NCI-H345 treated with DMSO at 0.1 percent for 48 hours (cell line): ENCODE data around the gene CTSD.

Experiments used
- DNase-seq: peaks from one replicate; lab custom pipeline; 2025; ENCODE audit not compliant: unreplicated experiment; lab: John Stamatoyannopoulos, UW

CTSD gene

DNA sequence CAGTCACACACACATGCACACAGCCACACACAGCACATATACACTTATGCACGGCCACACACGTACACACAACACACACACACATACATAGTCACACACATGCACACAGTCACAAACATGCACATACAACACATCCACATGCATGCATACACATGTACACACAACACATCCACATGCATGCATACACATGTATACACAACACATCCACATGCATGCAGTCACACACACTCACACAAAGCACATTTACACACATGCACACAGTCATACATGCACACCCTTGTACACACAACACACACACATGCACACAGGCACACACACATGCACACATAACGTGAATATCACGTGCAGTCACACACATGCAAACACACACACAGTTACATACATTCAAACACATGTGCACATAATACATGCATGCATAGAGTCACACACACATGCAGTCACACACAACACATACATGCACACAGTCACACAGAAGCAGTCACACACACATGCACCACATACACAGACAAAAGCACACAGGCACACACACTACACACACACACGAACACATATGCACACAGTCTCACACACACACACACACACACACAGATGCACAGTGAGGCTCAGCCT lies 32.2 kb downstream of the CTSD start:
- DNase-seq: no peak

- no peak for DNase-seq
Observed at GRCh38 chr11:1730059-1730629, 33.6 kb downstream of the CTSD start.

DNA sequence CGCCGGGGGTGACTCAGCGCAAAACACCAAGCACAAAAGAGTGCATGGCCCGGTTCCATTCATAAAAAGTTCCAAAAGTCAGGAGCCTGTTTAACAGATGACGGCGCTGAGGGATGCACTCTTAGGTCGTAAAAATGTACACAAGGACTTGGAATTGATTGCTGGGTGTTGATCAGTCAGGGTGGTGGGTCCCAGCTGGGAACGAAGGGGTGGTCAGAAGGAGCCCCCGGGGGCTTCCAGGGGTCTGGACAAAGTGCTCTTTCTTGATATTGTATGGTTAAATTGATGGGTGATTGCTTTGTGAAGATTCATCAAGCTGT lies 34.1 kb downstream of the CTSD start:
- no peak for DNase-seq

GRCh38 chr11:1728931-1729691 lies 34.6 kb downstream of the CTSD start:
- DNase-seq: no peak

- DNase-seq: no peak
Observed at GRCh38 chr11:1728301-1728700, 35.4 kb downstream of the CTSD start.

GRCh38 chr11:1727861-1728260 lies 35.9 kb downstream of the CTSD start:
- DNase-seq: no peak

DNA sequence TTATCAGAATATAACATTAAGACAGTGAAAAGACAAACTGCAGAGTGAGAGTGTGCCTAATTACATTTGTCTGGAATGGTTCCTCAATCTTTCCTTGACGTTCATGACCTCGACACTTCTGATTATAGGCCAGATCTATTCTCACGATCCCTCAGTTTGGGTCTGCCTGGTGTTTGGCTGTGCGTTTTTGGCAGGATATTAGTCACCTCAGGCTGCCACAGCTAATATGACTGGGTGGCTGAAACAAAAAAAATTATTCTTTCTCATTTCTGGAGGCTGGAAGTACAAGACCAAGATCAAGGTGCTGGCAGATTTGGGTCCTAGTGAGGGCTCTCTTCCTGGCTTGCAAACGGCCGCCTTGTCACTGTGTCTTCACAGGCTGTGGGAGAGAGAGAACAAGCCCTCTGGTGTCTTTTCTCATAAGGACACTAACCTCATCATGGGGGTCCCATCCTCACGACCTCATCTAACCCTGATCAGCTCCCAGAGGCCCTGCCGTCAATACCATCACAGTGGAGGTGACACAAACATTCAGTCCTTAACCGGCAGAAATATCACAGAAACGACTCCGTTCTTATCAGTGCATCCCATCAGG lies 36.5 kb downstream of the CTSD start:
- DNase-seq: no peak

- no peak for DNase-seq
Observed at GRCh38 chr11:1719781-1720180, 43.9 kb downstream of the CTSD start.

- DNase-seq: no peak
Observed at GRCh38 chr11:1718326-1718725, 45.4 kb downstream of the CTSD start.

- no peak for DNase-seq
Observed at GRCh38 chr11:1717745-1718144, 46.0 kb downstream of the CTSD start.

GRCh38 chr11:1714908-1715885 lies 48.5 kb downstream of the CTSD start:
- no peak for DNase-seq

GRCh38 chr11:1708716-1709115 lies 55.0 kb downstream of the CTSD start:
- no peak for DNase-seq

DNA sequence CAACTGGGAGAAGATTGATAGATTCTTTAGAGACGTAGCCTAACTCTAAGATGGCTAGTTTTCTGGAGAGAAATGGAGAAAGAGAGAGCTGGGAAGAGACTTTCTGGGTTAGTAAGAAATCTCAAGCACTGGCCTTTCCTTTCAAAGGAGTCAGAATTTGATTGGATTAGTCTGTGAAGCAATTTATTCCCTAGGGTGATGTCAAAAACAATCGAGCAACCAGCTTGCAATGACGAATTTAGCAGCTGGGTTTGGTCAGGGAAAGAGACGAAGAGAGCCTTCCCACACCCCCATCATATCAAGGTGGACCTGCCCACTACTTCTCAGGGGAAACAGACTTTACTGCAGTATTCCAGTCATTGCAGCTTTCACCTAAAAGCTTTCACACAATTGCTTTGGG lies 56.0 kb downstream of the CTSD start:
- no peak for DNase-seq

DNA sequence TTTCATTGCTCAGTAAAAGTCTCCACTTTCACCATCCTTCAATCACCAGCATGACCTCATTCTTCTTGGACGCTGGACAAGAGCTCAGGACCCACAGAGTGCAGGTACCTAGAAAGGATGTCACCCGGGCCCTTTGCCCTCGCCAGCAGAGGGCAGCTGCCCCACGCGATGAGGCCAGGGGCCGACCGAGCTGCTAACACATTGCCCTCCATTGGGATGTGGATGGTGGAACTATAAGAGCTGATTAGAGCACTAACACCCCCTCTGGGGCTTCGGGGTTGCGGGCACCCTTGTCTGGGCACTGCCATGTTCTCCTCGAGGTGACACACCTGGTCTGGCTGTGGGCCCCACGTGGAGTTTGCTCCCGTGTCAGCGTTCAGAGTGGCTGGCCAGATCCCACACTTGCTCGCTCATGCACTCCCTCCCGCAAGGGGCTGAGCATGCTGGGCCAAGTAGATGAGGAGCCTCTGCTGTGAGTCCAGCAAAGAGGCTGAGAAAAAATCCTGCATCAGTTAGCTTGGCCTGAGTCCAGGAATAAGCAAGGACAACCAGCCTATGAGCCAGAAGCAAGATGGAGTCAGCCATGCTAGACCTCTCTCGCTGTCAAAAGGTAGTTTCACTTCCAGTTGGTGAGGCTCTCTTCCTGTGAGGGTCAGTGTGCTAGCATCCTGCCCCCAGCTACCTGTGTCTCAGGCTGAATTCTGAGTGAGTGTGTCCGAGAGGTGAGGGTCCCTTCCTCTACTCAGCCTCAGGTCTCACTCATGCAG lies 56.9 kb downstream of the CTSD start:
- DNase-seq: no peak

DNA sequence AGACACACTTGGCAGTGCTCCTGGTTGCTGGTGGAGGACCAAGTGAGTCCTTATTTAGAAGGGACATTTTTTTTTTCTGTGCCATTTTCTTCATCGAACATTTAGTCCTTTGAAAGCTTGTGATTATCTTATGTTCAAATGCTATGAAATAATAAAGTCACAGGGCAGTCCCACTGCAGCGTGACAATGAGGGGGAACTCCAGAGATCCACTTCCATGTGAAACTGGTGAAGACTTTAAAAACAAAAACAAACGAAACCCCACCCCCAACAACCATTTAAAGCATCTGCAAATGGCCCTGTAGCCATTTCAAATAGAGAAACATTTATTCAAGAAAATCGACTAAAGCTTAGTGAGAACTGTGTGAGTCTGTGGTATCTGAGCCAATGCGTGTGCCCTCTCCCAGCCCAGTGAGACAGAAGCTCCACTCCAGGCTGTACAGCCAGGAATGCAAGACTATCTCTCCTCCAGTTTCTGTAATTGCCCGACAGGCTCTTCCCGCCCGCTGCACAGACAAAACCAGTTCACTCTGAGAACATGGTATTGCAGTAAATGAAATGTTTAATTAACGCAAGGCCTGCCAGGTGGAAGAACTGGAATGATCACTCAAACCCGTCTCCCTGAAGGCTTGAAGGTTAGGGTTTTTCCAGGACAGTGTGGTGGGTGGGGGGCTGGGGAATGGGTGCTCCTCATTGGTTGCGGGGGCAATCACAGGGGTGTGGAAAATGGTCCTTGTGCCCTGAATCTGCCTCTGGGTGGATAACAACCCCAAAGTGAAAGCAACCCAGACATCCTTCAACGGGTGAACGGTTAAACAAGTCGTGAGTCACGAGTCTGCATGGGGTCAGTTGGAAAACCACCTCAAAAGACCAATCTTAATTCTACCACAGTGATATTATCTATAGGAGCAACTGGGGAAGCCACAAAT lies 58.3 kb downstream of the CTSD start:
- no peak for DNase-seq

DNA sequence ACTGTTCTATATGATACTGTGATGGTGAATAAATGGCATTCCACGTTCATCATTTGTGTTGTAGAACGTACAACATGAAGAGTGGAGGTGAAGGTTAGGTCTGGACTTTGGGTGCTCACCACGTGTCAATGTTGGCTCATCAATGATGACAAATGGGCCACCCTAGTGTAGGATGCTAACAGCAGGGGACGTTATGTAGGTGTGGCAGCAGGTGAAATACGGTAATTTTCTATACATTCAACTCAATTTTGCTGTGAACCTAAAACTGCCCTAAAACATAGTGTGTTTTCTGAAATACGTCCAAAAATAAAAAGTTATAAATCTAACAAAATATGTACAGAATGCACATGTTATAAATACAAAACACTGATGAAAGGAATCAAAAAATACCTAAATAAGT lies 60.6 kb downstream of the CTSD start:
- no peak for DNase-seq
